ENCODE results near the gene MAPK14.

GRCh38 chr6:36135053-36135731 is 107.6 kb downstream of the MAPK14 start:
- TF ChIP-seq RAD21 (IDR thresholded peaks at IDR 0.05; ENCODE audit: low read depth): no peak
- no peak for TF ChIP-seq FOXM1 (IDR thresholded peaks at IDR 0.05; ENCODE audit: borderline replicate concordance, low read depth)
- TF ChIP-seq EP300 (IDR thresholded peaks at IDR 0.05; ENCODE audit: borderline replicate concordance): no peak
- no peak for TF ChIP-seq TAF1 (IDR thresholded peaks at IDR 0.05; ENCODE audit: low read depth)
- TF ChIP-seq TCF12 (IDR thresholded peaks at IDR 0.05; ENCODE audit: low read depth): no peak
- no peak for TF ChIP-seq ZBTB7A (IDR thresholded peaks at IDR 0.05; ENCODE audit: low read depth)
- TF ChIP-seq MAX (IDR thresholded peaks at IDR 0.05): no peak
- TF ChIP-seq, protein P1, sequence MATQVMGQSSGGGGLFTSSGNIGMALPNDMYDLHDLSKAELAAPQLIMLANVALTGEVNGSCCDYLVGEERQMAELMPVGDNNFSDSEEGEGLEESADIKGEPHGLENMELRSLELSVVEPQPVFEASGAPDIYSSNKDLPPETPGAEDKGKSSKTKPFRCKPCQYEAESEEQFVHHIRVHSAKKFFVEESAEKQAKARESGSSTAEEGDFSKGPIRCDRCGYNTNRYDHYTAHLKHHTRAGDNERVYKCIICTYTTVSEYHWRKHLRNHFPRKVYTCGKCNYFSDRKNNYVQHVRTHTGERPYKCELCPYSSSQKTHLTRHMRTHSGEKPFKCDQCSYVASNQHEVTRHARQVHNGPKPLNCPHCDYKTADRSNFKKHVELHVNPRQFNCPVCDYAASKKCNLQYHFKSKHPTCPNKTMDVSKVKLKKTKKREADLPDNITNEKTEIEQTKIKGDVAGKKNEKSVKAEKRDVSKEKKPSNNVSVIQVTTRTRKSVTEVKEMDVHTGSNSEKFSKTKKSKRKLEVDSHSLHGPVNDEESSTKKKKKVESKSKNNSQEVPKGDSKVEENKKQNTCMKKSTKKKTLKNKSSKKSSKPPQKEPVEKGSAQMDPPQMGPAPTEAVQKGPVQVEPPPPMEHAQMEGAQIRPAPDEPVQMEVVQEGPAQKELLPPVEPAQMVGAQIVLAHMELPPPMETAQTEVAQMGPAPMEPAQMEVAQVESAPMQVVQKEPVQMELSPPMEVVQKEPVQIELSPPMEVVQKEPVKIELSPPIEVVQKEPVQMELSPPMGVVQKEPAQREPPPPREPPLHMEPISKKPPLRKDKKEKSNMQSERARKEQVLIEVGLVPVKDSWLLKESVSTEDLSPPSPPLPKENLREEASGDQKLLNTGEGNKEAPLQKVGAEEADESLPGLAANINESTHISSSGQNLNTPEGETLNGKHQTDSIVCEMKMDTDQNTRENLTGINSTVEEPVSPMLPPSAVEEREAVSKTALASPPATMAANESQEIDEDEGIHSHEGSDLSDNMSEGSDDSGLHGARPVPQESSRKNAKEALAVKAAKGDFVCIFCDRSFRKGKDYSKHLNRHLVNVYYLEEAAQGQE (IDR thresholded peaks at IDR 0.05; ENCODE audit: low read depth): no peak

All from Ishikawa (cell line).